Caco-2 (cell line): ENCODE measurements around the gene PDE4D. TPM values are rescaled to one million over a fixed set of nuclear protein-coding genes. Genes with fewer than 3 reads are reported as not detected.

Experiments used
- BruUV-seq: library from RNA; stranded (reverse); fragments of 400-500 nt; replicated peaks from 2 replicates; lab custom pipeline; 2021; lab: Mats Ljungman, UMichigan
- CTCF ChIA-PET: fragments of 300-600 bp; sonication (Branson Sonifier 250); formaldehyde crosslinking; loops from one replicate; lab custom pipeline; 2022; ENCODE audit warnings: antibody characterized with exemption; lab: Charles Lee
- POLR2A ChIA-PET: fragments of 300-600 bp; sonication (Branson Sonifier 250); formaldehyde crosslinking; loops from one replicate; lab custom pipeline; 2022; ENCODE audit warnings: antibody characterized with exemption; lab: Charles Lee
- DNase-seq, 2 experiments: peaks; one replicate each; pipeline versions ENCODE4 v3.0.0 to v3.0.0-alpha.2; 2020 to 2022
- H3K27me3 ChIP-seq: replicated peaks from 2 replicates; pipeline ENCODE4 v1.6.0; 2011; ENCODE audit warnings: low read length; ENCODE audit not compliant: control insufficient read depth, insufficient read depth
- H3K36me3 ChIP-seq: 2 replicates; pipeline ENCODE4 v1.5.1; 2011; ENCODE audit warnings: low read length; ENCODE audit not compliant: control insufficient read depth, insufficient read depth
- H3K4me1 ChIP-seq: fragments of 250-450 bp; sonication (Bioruptor Pico); 2 replicates; pipeline ENCODE4 v1.5.1; 2020; ENCODE audit warnings: mild to moderate bottlenecking
- H3K4me3 ChIP-seq: 2 replicates; pipeline ENCODE4 v1.5.1; 2011; ENCODE audit warnings: low read depth, mild to moderate bottlenecking, control low read depth, low read length
- H3K9me3 ChIP-seq: fragments of 250-450 bp; sonication (Bioruptor Pico); 2 replicates; pipeline ENCODE4 v1.5.1; 2020; ENCODE audit warnings: mild to moderate bottlenecking, moderate library complexity
- H3K27ac Mint-ChIP-seq: one replicate; pipeline ENCODE4 v1.8.0; 2022; ENCODE audit warnings: mixed read lengths; ENCODE audit not compliant: unreplicated experiment
- H3K27me3 Mint-ChIP-seq: one replicate; pipeline ENCODE4 v1.8.0; 2022; ENCODE audit warnings: mixed read lengths; ENCODE audit not compliant: insufficient read depth, unreplicated experiment
- H3K36me3 Mint-ChIP-seq: one replicate; pipeline ENCODE4 v1.8.0; 2022; ENCODE audit warnings: mild to moderate bottlenecking, mixed read lengths; ENCODE audit not compliant: insufficient read depth, unreplicated experiment
- H3K4me1 Mint-ChIP-seq: one replicate; pipeline ENCODE4 v1.8.0; 2022; ENCODE audit warnings: low read depth, mixed read lengths; ENCODE audit not compliant: unreplicated experiment
- H3K4me3 Mint-ChIP-seq: one replicate; pipeline ENCODE4 v1.8.0; 2022; ENCODE audit warnings: mild to moderate bottlenecking, moderate library complexity, mixed read lengths; ENCODE audit not compliant: unreplicated experiment
- H3K9me3 Mint-ChIP-seq: one replicate; pipeline ENCODE4 v1.8.0; 2022; ENCODE audit warnings: mixed read lengths; ENCODE audit not compliant: unreplicated experiment
- intact Hi-C: fragments of 100-400 bp; cut with micrococcal nuclease; formaldehyde crosslinking; loops from one replicate; pipeline ENCODE4 v1.10.0; 2022; ENCODE audit not compliant: unreplicated experiment
- total RNA-seq: library from RNA; stranded (reverse); gene quantifications from 2 replicates; pipeline ENCODE4 v1.2.3, GENCODE V29; 2022
- TF ChIP-seq, protein P1 (sequence below), 2 experiments: fragments of 200-600 bp in 1 of 2; IDR thresholded peaks; 1 replicate in 1 of 2; 2 replicates in 1 of 2; pipeline versions ENCODE4 v1.5.1 to v1.8.0; 2011 to 2022; ENCODE audit warnings: antibody characterized with exemption in 1 of 2, control low read depth in 1 of 2, inconsistent platforms in 1 of 2, low read depth in 1 of 2, low read length in 1 of 2, mild to moderate bottlenecking in 1 of 2, moderate library complexity in 1 of 2; ENCODE audit not compliant: insufficient read depth in 1 of 2, severe bottlenecking in 1 of 2, unreplicated experiment in 1 of 2

The PDE4D gene
- total RNA-seq, 1 experiment from 2014 or later, result 89.8 TPM

DNA sequence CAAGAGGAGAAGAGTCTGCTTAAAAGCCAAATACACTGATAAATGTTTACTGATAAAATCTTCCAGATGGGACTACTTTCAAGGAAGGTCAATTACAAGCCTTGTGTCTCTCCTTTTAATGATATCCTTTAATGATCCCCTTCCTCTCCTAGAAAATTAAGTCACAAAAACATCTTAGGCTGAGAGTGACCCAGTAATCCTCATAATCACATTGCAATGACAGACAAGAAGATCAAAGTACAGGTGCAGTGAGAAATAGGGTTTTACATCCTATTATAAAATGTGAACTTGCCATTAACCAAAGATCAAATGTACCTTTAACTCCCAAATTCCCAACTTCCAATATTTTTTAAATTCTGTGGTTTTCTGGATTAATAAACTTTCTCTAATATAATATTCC is 795.8 kb downstream of the PDE4D start:
- Mint-ChIP-seq H3K9me3 (peaks cover 9% of the 10 kb centered on the region), H3K4me3 (no peak overlapping the region), H3K36me3 (no peaks in the 10 kb centered on the region), H3K27me3 (no peaks in the 10 kb centered on the region), H3K27ac (peak overlapping the region; percentile 29), H3K4me1 (peaks cover 48% of the 10 kb centered on the region)
- no peak overlapping the region for H3K4me3 ChIP-seq
- no peaks in the 10 kb centered on the region for H3K9me3 ChIP-seq
- peaks cover 29% of the 10 kb centered on the region for H3K4me1 ChIP-seq
- intact Hi-C loops, result no loop called here
- POLR2A ChIA-PET, result no interaction called here
- BruUV-seq, result no TSS peak
- no peaks in the 10 kb centered on the region for H3K27me3 ChIP-seq
- no peak for DNase-seq
- TF ChIP-seq, protein P1, sequence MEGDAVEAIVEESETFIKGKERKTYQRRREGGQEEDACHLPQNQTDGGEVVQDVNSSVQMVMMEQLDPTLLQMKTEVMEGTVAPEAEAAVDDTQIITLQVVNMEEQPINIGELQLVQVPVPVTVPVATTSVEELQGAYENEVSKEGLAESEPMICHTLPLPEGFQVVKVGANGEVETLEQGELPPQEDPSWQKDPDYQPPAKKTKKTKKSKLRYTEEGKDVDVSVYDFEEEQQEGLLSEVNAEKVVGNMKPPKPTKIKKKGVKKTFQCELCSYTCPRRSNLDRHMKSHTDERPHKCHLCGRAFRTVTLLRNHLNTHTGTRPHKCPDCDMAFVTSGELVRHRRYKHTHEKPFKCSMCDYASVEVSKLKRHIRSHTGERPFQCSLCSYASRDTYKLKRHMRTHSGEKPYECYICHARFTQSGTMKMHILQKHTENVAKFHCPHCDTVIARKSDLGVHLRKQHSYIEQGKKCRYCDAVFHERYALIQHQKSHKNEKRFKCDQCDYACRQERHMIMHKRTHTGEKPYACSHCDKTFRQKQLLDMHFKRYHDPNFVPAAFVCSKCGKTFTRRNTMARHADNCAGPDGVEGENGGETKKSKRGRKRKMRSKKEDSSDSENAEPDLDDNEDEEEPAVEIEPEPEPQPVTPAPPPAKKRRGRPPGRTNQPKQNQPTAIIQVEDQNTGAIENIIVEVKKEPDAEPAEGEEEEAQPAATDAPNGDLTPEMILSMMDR (IDR thresholded peaks at IDR 0.05; ENCODE audit: insufficient read depth in 1 of 2, low read depth in 1 of 2, low read length in 1 of 2, severe bottlenecking in 1 of 2, unreplicated experiment in 1 of 2), result no peak
- CTCF ChIA-PET, result no interaction called here
- no peaks in the 10 kb centered on the region for H3K36me3 ChIP-seq

DNA sequence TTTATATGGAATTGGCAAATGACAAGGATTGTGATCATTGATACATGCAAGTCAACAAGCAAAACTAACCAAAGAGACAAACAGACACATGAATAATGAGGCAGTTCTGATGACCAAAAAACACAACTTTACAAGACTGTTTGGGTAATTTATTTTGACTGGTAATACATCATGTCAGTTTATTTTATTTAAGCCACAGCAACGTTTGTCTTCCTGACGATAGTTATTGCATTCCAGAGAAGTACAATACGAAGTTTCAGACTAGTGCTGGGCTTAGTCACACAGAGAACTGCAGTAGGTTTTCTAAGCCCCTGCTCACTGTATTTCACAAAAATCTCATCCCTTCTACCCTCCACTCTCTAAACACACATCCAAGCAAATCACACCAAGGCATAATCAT is 796.4 kb downstream of the PDE4D start:
- no peaks in the 10 kb centered on the region for H3K27me3 Mint-ChIP-seq
- H3K4me1 ChIP-seq, result peaks cover 29% of the 10 kb centered on the region
- no peak overlapping the region for H3K4me3 Mint-ChIP-seq
- H3K36me3 ChIP-seq, result no peaks in the 10 kb centered on the region
- no TSS peak for BruUV-seq
- H3K4me1 Mint-ChIP-seq, result peaks cover 51% of the 10 kb centered on the region
- H3K4me3 ChIP-seq, result no peak overlapping the region
- no peaks in the 10 kb centered on the region for H3K9me3 ChIP-seq
- CTCF ChIA-PET, result no interaction called here
- H3K9me3 Mint-ChIP-seq, result peaks cover 9% of the 10 kb centered on the region
- intact Hi-C loops, result no loop called here
- no peaks in the 10 kb centered on the region for H3K27me3 ChIP-seq
- TF ChIP-seq, protein P1 (IDR thresholded peaks at IDR 0.05; ENCODE audit: insufficient read depth in 1 of 2, low read depth in 1 of 2, low read length in 1 of 2, severe bottlenecking in 1 of 2, unreplicated experiment in 1 of 2), result no peak
- no peak for DNase-seq
- peak overlapping the region; percentile 29 for H3K27ac Mint-ChIP-seq
- POLR2A ChIA-PET, result no interaction called here
- no peaks in the 10 kb centered on the region for H3K36me3 Mint-ChIP-seq

GRCh38 chr5:59095480-59095879 is 798.0 kb downstream of the PDE4D start:
- Mint-ChIP-seq H3K27ac (no peak overlapping the region), H3K27me3 (no peaks in the 10 kb centered on the region), H3K36me3 (no peaks in the 10 kb centered on the region), H3K4me1 (peaks cover 51% of the 10 kb centered on the region), H3K4me3 (no peak overlapping the region), H3K9me3 (peaks cover 9% of the 10 kb centered on the region)
- Histone ChIP-seq H3K36me3 (no peaks in the 10 kb centered on the region), H3K4me3 (no peak overlapping the region), H3K9me3 (no peaks in the 10 kb centered on the region), H3K4me1 (peaks cover 29% of the 10 kb centered on the region), H3K27me3 (no peaks in the 10 kb centered on the region)
- intact Hi-C loops, result no loop called here
- ChIA-PET POLR2A (no interaction called here), CTCF (no interaction called here)
- TF ChIP-seq, protein P1 (IDR thresholded peaks at IDR 0.05; ENCODE audit: insufficient read depth in 1 of 2, low read depth in 1 of 2, low read length in 1 of 2, severe bottlenecking in 1 of 2, unreplicated experiment in 1 of 2), result no peak
- no peak for DNase-seq
- no TSS peak for BruUV-seq
